ENCODE results near the gene ORAI1. TPM values are rescaled to one million over a fixed set of nuclear protein-coding genes. Genes with fewer than 3 reads are reported as not detected.
"Not testable (repeated sequence)": the region's sequence is repeated elsewhere in the genome, so short reads cannot be mapped to it uniquely, and the experiment has no call there.

The ORAI1 gene
- total RNA-seq, 3 donors from 2014 or later: 46.2 to 49.8 (median 48.9) TPM

DNA sequence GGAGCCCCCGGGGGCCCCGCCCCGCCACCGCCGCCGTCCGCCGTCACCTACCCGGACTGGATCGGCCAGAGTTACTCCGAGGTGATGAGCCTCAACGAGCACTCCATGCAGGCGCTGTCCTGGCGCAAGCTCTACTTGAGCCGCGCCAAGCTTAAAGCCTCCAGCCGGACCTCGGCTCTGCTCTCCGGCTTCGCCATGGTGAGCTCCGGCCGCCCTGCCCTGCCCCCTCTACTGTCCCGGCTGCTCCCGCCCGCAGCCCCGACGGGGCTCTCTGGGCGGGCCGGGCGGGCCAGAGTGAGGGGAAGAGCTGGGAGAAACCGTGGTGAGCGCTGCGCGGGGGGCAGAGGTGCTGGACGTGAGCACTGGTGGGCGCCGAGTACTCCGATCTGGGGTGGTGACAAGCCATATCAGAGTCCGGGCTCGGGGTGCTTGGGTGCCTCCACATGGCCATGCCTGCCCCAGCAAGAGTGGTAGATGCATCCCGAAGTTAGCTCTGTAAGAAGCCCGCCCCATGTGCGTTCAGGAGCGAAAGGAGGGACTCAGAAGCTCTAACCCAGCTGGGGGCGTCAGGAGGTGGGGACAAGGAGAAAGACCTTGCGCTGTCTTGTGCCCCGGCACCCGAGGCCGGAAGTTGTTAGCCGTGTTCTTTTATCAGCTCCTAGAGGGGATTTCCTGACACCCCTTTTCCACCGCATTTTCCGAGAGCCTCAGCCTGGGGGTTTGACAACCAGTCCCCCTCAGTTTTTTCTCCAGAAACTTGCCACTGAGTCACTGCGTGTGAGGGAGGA lies 717 bp downstream of the ORAI1 start:
- Mint-ChIP-seq H3K4me1 (ENCODE audit: low read depth) (peaks cover 50% of the 10 kb centered on the region), H3K4me3 (peak overlapping the region; percentile 91), H3K9me3 (no peaks in the 10 kb centered on the region), H3K27me3 (ENCODE audit: low read depth) (no peaks in the 10 kb centered on the region), H3K36me3 (ENCODE audit: insufficient read depth) (peaks cover 8% of the 10 kb centered on the region)
- peak; percentile 63 to 67 for ATAC-seq
- DNase-seq: peak; percentile 92

DNA sequence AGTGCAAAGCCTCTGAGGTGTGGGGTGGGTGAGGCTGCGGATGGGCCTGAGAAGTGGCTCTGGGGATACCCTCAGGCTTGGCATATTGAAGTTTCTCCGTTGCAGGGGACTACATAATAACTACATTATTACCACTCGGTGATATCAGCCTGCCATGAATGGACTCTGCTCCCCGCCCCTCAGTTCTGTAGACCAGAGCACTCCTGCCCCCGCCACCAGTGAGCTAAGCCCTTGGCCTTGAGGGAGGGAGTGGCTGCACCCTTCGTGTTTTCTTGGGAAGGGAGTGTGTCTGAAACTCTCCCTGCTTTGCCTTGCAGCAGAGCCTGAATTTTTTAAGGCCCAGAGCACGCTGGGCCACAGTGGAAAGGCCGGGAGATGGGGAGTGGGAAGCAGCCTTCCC lies 1.7 kb downstream of the ORAI1 start:
- Mint-ChIP-seq H3K36me3 (ENCODE audit: insufficient read depth) (peaks cover 11% of the 10 kb centered on the region), H3K27me3 (ENCODE audit: low read depth) (no peaks in the 10 kb centered on the region), H3K4me3 (peak overlapping the region; percentile 91), H3K4me1 (ENCODE audit: low read depth) (peaks cover 60% of the 10 kb centered on the region), H3K9me3 (no peaks in the 10 kb centered on the region)
- ATAC-seq (no peak), DNase-seq (no peak)

DNA sequence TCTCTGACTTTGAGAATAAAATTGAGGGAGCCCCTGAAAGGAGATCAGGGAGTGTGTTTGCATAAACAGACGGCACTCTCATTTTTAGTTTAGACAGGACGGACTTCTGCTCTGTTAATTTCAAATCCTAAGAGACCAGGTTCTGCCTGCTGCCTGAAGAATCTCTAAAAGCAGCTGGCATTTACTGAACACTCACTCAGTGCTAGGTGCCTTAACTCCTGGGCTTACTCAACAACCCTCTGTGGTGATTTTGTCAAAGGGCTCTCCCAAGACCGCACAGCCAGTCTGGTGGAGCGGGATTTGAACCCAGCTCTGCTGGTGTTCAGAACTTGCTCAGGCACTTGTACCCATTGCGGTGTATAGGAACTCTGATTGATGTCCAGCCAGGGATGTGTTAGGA lies 2.2 kb downstream of the ORAI1 start:
- no peak for ATAC-seq
- Mint-ChIP-seq H3K36me3 (ENCODE audit: insufficient read depth) (peaks cover 11% of the 10 kb centered on the region), H3K4me1 (ENCODE audit: low read depth) (peaks cover 63% of the 10 kb centered on the region), H3K4me3 (peak overlapping the region; percentile 91), H3K27me3 (ENCODE audit: low read depth) (no peaks in the 10 kb centered on the region), H3K9me3 (no peaks in the 10 kb centered on the region)
- no peak for DNase-seq

DNA sequence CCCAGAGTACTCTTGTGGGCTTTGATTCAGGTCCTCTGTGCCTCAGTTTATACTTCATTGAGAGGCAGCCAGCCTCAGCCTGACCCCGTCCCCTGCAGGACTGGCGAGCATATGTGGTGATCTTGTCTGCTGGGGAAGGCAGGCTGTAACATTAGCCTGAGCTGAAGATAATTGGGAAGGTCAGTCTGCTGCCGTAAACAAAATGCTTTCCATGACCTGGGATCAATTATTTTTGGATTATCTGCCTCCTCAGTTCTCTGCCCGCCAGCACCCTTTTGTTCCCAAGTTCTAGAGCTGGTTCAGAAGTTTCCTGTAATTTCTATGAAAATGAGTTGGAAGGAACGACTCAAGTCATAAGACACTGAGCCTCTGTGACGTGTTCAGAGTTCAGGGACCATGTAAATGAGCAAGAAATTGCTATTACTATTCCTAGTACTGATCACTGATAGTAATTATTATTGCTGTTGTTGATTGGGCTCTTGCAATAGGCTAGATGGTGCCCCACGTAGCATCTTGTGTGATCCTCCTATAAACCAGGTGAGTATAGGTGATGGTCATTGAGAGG lies 4.5 kb downstream of the ORAI1 start:
- ATAC-seq (no peak), DNase-seq (no peak)
- no peaks in the 10 kb centered on the region for H3K27me3 Mint-ChIP-seq (ENCODE audit: low read depth)
- no peaks in the 10 kb centered on the region for H3K9me3 Mint-ChIP-seq
- H3K4me3 Mint-ChIP-seq: peak overlapping the region; percentile 91
- peaks cover 15% of the 10 kb centered on the region for H3K36me3 Mint-ChIP-seq (ENCODE audit: insufficient read depth)
- H3K4me1 Mint-ChIP-seq (ENCODE audit: low read depth): peaks cover 64% of the 10 kb centered on the region

DNA sequence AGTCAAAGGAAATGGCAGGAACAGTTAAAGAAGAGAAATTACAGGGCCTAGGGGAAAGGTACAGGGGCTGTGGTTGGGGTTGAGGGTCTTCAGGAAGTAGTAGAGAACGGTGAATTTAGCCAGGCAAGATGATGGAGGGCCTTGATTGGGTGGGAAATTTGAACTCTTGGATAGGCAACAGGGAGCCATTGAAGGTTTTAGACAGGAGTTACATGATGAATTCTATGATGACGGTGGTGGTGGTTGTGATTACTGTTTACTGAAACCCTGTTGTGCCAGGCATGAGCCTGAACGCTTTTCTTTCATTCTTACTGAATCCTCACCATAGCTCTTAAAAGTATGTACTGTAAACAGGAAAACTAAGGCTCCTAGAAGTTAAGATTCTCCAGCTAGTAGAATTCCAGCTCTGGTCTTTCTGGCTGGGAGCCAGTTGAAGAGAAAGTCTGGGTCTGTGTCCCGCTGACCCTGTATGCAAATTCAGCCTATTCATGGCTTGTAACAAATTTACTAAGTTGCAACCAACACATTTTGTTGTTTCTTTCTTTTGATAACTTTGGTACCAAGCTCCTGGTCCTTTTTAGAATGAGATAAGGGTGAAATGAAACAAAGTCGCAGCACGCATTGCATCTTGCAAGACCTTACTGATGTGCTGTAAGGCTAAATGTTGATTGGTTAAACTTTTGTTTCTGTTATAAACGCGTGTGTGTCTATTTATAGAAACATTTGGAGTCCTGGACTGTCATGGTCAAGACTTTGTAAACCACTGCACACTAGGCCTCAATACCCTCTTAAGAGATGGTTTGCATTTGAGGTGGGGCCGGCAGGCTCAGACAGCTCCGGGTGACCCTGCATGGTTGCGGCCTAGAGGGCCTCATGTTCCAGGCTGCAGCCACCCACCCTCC lies 6.0 kb downstream of the ORAI1 start:
- H3K4me1 Mint-ChIP-seq (ENCODE audit: low read depth): peaks cover 73% of the 10 kb centered on the region
- H3K27me3 Mint-ChIP-seq (ENCODE audit: low read depth): no peaks in the 10 kb centered on the region
- DNase-seq: no peak
- H3K36me3 Mint-ChIP-seq (ENCODE audit: insufficient read depth): peaks cover 17% of the 10 kb centered on the region
- H3K9me3 Mint-ChIP-seq: no peaks in the 10 kb centered on the region
- no peak for ATAC-seq
- peak overlapping the region; percentile 54 for H3K4me3 Mint-ChIP-seq

- DNase-seq; H3K4me3 Mint-ChIP-seq; ATAC-seq; H3K9me3 Mint-ChIP-seq; H3K27me3 Mint-ChIP-seq (ENCODE audit: low read depth): not testable (repeated sequence)
- Mint-ChIP-seq H3K4me1 (ENCODE audit: low read depth) (peaks cover 76% of the 10 kb centered on the region), H3K36me3 (ENCODE audit: insufficient read depth) (peaks cover 17% of the 10 kb centered on the region)
Observed at GRCh38 chr12:121633833-121634196, 7.5 kb downstream of the ORAI1 start.

DNA sequence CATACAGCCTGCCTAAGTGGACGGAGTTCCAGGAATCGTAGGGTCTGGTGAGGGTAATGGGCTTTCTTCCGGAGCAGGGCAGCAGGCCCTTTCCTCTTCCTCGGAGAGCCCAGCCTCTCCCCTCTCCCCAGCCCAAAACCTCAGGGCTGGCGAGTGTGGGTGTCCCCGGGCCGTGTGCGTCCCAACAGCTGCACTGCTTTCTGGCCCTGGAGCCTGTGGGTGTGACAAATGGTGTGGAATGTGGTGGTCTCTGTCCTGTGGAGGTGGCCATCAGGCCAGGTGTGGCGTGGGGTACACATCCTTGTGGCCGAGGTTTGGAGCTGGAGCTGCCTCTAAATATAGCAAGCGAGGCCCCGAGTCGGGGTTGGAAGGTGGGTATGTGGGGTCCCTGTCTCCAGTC lies 8.5 kb downstream of the ORAI1 start:
- H3K36me3 Mint-ChIP-seq (ENCODE audit: insufficient read depth): peaks cover 17% of the 10 kb centered on the region
- ATAC-seq (no peak), DNase-seq (no peak)
- H3K27me3 Mint-ChIP-seq (ENCODE audit: low read depth): no peaks in the 10 kb centered on the region
- H3K4me3 Mint-ChIP-seq: no peak overlapping the region
- H3K9me3 Mint-ChIP-seq: no peaks in the 10 kb centered on the region
- H3K4me1 Mint-ChIP-seq (ENCODE audit: low read depth): peaks cover 70% of the 10 kb centered on the region

DNA sequence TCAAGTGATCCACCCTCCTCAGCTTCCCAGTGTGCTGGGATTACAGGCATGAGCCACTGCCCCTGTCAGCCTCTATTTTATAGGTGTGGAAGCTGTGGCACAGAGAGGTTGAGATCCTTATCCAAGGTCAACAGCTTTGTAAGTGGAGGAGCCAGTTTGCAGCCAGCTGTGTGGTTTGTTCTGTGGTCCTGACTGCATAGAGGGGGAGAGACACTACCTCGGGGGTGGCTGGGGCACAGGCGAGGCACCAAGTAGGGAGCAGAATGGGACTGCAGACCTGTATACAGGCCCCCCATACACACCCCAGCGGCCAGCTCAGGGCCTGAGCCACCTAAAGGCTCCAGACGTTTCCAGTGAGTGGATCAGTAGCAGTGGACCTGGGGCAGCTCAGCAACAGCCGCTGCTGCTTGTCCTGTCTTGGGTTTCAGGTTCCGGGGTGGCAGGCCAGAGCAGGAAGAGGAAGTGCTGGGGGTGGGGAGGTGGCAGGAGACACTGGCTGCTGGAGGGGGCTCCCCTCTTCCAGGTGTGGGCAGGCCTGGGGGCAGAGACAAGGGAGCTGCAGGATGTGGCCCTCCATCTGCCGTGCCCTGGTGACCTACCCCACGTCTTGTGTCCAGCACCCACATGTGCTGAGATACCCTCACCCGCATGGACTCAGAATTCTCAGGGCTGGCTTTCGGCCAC lies 11.0 kb downstream of the ORAI1 start:
- DNase-seq: peak; percentile 28
- peak; percentile 78 for ATAC-seq
- Mint-ChIP-seq H3K4me1 (ENCODE audit: low read depth) (peaks cover 51% of the 10 kb centered on the region), H3K27me3 (ENCODE audit: low read depth) (no peaks in the 10 kb centered on the region), H3K4me3 (peak overlapping the region; percentile 61), H3K36me3 (ENCODE audit: insufficient read depth) (peaks cover 16% of the 10 kb centered on the region), H3K9me3 (no peaks in the 10 kb centered on the region)

- Mint-ChIP-seq H3K4me3 (no peak overlapping the region), H3K9me3 (no peaks in the 10 kb centered on the region), H3K4me1 (ENCODE audit: low read depth) (peaks cover 41% of the 10 kb centered on the region), H3K36me3 (ENCODE audit: insufficient read depth) (peaks cover 13% of the 10 kb centered on the region), H3K27me3 (ENCODE audit: low read depth) (no peaks in the 10 kb centered on the region)
- DNase-seq (no peak), ATAC-seq (no peak)
Observed at GRCh38 chr12:121638298-121639202, 12.2 kb downstream of the ORAI1 start.

DNA sequence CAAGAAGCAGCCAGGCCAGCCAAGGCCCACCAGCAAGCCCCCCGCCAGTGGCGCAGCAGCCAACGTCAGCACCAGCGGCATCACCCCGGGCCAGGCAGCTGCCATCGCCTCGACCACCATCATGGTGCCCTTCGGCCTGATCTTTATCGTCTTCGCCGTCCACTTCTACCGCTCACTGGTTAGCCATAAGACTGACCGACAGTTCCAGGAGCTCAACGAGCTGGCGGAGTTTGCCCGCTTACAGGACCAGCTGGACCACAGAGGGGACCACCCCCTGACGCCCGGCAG lies 15.0 kb downstream of the ORAI1 start:
- no peak overlapping the region for H3K4me3 Mint-ChIP-seq

GRCh38 chr12:121648458-121649028 lies 22.2 kb downstream of the ORAI1 start:
- DNase-seq (no peak), ATAC-seq (no peak)
- H3K4me1 Mint-ChIP-seq (ENCODE audit: low read depth): peaks cover 21% of the 10 kb centered on the region
- H3K36me3 Mint-ChIP-seq (ENCODE audit: insufficient read depth): peaks cover 7% of the 10 kb centered on the region
- H3K9me3 Mint-ChIP-seq: no peaks in the 10 kb centered on the region
- no peak overlapping the region for H3K4me3 Mint-ChIP-seq
- H3K27me3 Mint-ChIP-seq (ENCODE audit: low read depth): no peaks in the 10 kb centered on the region

More for the DNA sequence above, 15.0 kb downstream of the ORAI1 start:
- DNase-seq: no peak
- Mint-ChIP-seq H3K4me1 (ENCODE audit: low read depth) (peaks cover 28% of the 10 kb centered on the region), H3K36me3 (ENCODE audit: insufficient read depth) (peaks cover 11% of the 10 kb centered on the region), H3K9me3 (no peaks in the 10 kb centered on the region), H3K27me3 (ENCODE audit: low read depth) (no peaks in the 10 kb centered on the region)
- ATAC-seq: no peak

DNA sequence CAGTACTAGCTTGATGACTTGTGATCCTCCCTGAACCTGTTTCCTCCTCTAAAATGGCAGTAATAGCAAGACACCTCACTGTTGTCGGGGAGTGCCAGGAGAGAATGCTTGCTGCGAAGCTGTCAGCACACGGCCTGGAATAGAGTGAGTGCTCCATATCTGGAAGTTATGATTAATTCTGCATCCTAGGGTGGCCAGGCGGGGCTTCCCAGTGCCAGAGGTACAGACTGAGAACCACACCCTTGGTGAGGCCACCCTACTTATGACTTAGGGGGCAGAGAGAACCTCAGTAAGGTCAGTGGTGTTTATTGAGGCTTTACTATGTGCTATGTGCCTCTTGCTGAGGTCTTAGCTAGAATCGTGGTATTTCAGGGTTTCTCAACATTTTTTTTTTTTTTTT lies 23.0 kb downstream of the ORAI1 start:
- DNase-seq: no peak
- Mint-ChIP-seq H3K4me1 (ENCODE audit: low read depth) (peaks cover 27% of the 10 kb centered on the region), H3K27me3 (ENCODE audit: low read depth) (no peaks in the 10 kb centered on the region), H3K36me3 (ENCODE audit: insufficient read depth) (peaks cover 9% of the 10 kb centered on the region), H3K9me3 (no peaks in the 10 kb centered on the region), H3K4me3 (no peak overlapping the region)
- no peak for ATAC-seq

GRCh38 chr12:121649819-121650353 lies 23.6 kb downstream of the ORAI1 start:
- no peak overlapping the region for H3K4me3 Mint-ChIP-seq
- peaks cover 8% of the 10 kb centered on the region for H3K36me3 Mint-ChIP-seq (ENCODE audit: insufficient read depth)
- no peaks in the 10 kb centered on the region for H3K27me3 Mint-ChIP-seq (ENCODE audit: low read depth)
- no peak for DNase-seq
- H3K4me1 Mint-ChIP-seq (ENCODE audit: low read depth): peaks cover 30% of the 10 kb centered on the region
- no peaks in the 10 kb centered on the region for H3K9me3 Mint-ChIP-seq
- peak in 1 of 2 donors; percentile 63 for ATAC-seq
